Ammon's horn (tissue), 1 donor: Measurements from ENCODE around the gene AVEN.

Experiments used
- DNase-seq: peaks from one replicate; pipeline ENCODE4 v3.0.0-alpha.2; 2016; ENCODE audit warnings: low spot score

AVEN gene

GRCh38 chr15:33912326-33912725 is 126.7 kb downstream of the AVEN start:
- no peak for DNase-seq

GRCh38 chr15:33910741-33911140 is 128.3 kb downstream of the AVEN start:
- DNase-seq, result no peak

GRCh38 chr15:33908406-33908805 is 130.6 kb downstream of the AVEN start:
- DNase-seq, result no peak

GRCh38 chr15:33907326-33907725 is 131.7 kb downstream of the AVEN start:
- DNase-seq, result peak; percentile 4

- DNase-seq, result no peak
These were observed 135.3 kb downstream of the AVEN start for GRCh38 chr15:33903661-33904060.

GRCh38 chr15:33902043-33902442 is 137.0 kb downstream of the AVEN start:
- DNase-seq, result no peak

GRCh38 chr15:33894193-33894592 is 144.8 kb downstream of the AVEN start:
- DNase-seq, result no peak

- no peak for DNase-seq
These were observed 150.8 kb downstream of the AVEN start for GRCh38 chr15:33888176-33888575.

- no peak for DNase-seq
These were observed 156.1 kb downstream of the AVEN start for GRCh38 chr15:33882921-33883320.

GRCh38 chr15:33874156-33874555 is 164.8 kb downstream of the AVEN start:
- DNase-seq, result no peak

GRCh38 chr15:33872416-33873106 is 166.4 kb downstream of the AVEN start:
- no peak for DNase-seq

- no peak for DNase-seq
These were observed 167.0 kb downstream of the AVEN start for GRCh38 chr15:33871980-33872379.

GRCh38 chr15:33866101-33866737 is 172.8 kb downstream of the AVEN start:
- DNase-seq, result no peak

GRCh38 chr15:33865416-33865815 is 173.6 kb downstream of the AVEN start:
- no peak for DNase-seq

GRCh38 chr15:33864360-33865075 is 174.5 kb downstream of the AVEN start:
- no peak for DNase-seq

GRCh38 chr15:33860754-33861153 is 178.2 kb downstream of the AVEN start:
- DNase-seq, result no peak

- DNase-seq, result no peak
These were observed 178.9 kb downstream of the AVEN start for GRCh38 chr15:33859992-33860545.

- DNase-seq, result no peak
These were observed 180.2 kb downstream of the AVEN start for GRCh38 chr15:33858836-33859235.

GRCh38 chr15:33857726-33858125 is 181.3 kb downstream of the AVEN start:
- no peak for DNase-seq

GRCh38 chr15:33852570-33852969 is 186.4 kb downstream of the AVEN start:
- DNase-seq, result no peak

- no peak for DNase-seq
These were observed 186.9 kb downstream of the AVEN start for GRCh38 chr15:33852094-33852493.

- no peak for DNase-seq
These were observed 187.9 kb downstream of the AVEN start for GRCh38 chr15:33851079-33851478.

- no peak for DNase-seq
These were observed 191.0 kb downstream of the AVEN start for GRCh38 chr15:33848011-33848410.
